NCI-H1694 treated with DMSO at 0.1 percent for 48 hours (cell line): ENCODE results near the gene NDUFB3.
"Not testable (repeated sequence)": the region's sequence is repeated elsewhere in the genome, so short reads cannot be mapped to it uniquely, and the experiment has no call there.

Experiments
- DNase-seq: peaks from one replicate; lab custom pipeline; 2025; lab: John Stamatoyannopoulos, UW

Gene NDUFB3

GRCh38 chr2:201093573-201093972, 21.8 kb downstream of the NDUFB3 start:
- no peak for DNase-seq

DNA sequence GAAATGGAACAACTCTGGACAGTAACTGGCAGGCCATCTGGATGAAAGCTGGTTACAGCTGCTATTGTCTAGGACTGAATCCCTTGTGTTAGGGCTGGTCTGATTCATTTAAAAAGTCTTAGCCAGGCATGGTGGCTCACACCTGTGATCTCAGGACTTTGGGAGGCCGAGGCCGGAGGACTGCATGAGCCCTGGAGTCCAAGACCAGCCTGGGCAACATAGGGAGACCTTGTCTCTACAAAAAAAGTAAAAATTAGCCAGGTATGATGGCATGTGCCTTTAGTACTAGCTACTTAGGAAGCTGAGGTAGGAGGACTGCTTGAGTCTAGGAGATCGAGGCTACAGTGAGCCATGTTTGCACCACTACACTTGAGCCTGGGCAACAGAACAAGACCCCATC, 28.7 kb downstream of the NDUFB3 start:
- no peak for DNase-seq

DNA sequence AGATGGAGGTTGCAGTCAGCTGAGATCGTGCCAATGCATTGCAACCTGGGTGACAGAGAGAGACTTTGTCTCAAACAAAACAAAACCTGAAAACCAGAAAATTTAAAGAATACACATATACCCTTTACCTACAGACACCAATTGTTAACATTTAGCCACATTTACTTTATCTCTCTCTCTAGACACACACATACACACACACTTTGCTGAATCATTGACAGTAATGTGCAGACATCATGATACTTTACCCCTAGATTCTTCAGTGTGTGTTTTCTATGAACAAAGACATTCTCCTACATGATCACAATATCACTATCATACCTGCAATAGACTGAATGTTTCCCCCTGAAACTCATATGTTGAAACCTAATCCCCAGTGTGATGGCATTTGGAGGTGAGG, 34.0 kb downstream of the NDUFB3 start:
- DNase-seq: no peak

- no peak for DNase-seq
Measured at GRCh38 chr2:201107624-201108023, 35.8 kb downstream of the NDUFB3 start.

- peak; percentile 43 for DNase-seq
Measured at GRCh38 chr2:201108341-201108740, 36.5 kb downstream of the NDUFB3 start.

- no peak for DNase-seq
Measured at GRCh38 chr2:201109186-201109585, 37.4 kb downstream of the NDUFB3 start.

- no peak for DNase-seq
Measured at GRCh38 chr2:201110615-201111014, 38.8 kb downstream of the NDUFB3 start.

DNA sequence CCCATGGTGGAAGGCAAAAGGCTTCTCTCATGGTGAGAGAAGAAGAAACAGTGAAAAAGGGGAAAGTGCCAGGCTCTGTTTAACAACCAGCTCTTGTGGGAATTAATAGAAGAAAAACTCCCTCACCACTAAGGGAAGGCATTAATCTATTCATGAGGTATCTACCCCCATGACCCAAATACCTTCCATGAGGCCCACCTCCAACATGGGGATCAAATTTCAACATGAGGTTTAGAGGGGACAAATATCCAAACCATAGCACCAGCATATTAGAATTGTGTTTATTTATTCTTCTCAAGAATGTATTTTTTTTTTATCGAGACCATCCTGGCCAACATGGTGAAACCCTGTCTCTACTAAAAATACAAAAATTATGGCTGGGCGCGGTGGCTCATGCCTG, 39.3 kb downstream of the NDUFB3 start:
- DNase-seq: no peak

DNA sequence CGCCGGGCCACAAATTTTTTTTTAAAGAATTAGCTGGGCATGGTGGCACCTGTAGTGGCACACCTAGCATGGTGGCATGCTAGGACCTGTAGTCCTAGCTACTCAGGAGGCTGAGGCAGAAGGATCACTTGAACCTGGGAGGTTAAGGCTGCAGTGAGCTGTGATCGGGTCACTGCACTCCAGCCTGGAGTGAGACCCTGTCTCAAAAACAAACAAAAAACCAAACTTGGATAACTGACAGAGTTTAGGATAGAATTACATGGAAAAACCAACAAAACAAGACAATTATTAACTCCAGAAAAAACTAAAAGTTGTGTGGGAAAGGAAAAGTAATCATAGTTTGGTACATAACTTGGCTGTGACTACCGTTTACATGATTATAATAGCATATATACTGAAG, 42.5 kb downstream of the NDUFB3 start:
- DNase-seq: no peak

- no peak for DNase-seq
Measured at GRCh38 chr2:201114846-201115245, 43.0 kb downstream of the NDUFB3 start.

GRCh38 chr2:201116115-201116958, 44.5 kb downstream of the NDUFB3 start, which contains the start of gene CFLAR:
Gene CFLAR (plus strand): TSS chr2:201116164. CDS start chr2:201129866, 13,702 bp downstream.
- peak; percentile 17 for DNase-seq

- peak; percentile 60 for DNase-seq
Measured at GRCh38 chr2:201116959-201117734, 45.3 kb downstream of the NDUFB3 start.

GRCh38 chr2:201117735-201118094, 45.9 kb downstream of the NDUFB3 start:
- not testable (repeated sequence) for DNase-seq

- peak; percentile 82 for DNase-seq
Measured at GRCh38 chr2:201118121-201118960, 46.5 kb downstream of the NDUFB3 start.

DNA sequence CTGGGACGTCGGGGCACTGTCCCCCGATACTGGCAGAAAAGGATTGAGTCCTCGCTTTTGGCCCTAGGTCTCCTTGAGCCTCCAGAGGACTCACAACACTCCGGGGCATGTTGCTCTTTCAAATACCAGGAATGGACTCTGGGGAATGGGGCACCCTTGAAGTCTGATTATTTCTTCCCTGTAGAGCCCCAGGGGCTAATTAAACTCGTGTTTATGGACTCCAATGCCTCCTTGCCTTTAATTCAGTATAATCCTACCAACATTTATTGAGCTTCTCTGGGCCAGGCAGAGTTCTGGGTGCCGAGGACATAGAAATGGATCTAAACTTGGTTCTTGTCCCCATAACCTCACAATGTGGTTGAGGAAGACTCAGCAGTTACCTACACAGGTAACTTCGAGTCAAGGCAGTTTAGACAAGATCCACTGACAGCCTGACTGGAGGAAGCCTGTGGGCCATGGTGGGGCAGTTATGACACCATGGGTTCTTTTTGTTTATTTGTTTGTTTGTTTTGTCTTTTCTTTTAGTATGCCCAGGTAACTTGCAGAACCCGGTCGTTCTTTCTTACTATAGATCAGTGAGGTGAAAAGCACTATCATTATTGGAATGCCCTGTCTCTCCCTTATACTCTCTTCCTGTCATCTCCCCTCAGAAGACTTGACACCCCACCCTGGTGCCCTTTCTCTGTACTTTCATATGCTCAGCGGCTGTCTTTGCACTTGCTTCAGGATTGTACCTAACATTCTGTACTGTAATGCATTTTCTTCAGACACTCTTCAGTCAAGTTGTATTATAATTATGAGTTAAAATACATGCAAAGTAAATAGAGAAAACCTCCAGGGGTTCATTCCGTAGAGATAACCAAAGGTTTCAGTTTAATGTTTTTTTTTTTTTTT, 47.4 kb downstream of the NDUFB3 start:
- DNase-seq: no peak

GRCh38 chr2:201122276-201122675, 50.5 kb downstream of the NDUFB3 start:
- no peak for DNase-seq

GRCh38 chr2:201126308-201127151, 54.7 kb downstream of the NDUFB3 start:
- DNase-seq: no peak

GRCh38 chr2:201127152-201127511, 55.3 kb downstream of the NDUFB3 start:
- no peak for DNase-seq

- DNase-seq: peak; percentile 97
Measured at GRCh38 chr2:201127570-201127969, 55.8 kb downstream of the NDUFB3 start.

GRCh38 chr2:201128033-201128432, 56.2 kb downstream of the NDUFB3 start:
- no peak for DNase-seq
